Measurements from ENCODE around the gene IRS1. TPM values are rescaled to one million over a fixed set of nuclear protein-coding genes. Genes with fewer than 3 reads are reported as not detected.

The IRS1 gene
- polyA plus RNA-seq, 1 of the 3 experiments (the other 2 are of a cell fraction), result 16.5 TPM

DNA sequence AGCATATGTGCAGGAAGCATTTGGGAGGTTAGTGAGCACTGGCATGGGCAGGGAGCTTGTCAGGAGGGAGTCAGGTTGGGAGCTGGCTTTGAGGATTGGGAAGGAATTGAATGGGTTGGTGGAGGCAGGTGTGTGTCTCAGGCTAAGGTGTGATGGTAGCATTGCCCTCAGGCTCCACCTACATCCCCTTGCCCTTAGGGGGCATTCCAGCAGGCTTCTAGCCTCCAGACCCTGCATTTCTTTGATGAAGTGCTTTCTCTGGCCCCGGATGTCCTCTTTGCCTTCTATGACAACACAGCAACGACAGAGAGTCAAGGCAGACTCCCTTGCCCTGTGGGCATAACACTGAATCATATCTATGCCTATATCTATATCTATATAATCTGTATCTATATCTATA is 49.7 kb upstream of the IRS1 start:
- Histone ChIP-seq H4K20me1 (ENCODE audit: insufficient read depth) (no peaks in the 10 kb centered on the region), H3K27me3 (ENCODE audit: insufficient read depth) (no peaks in the 10 kb centered on the region), H3K9me3 (no peaks in the 10 kb centered on the region), H3K36me3 (replicated peaks in 1 of 2; ENCODE audit: control insufficient read depth in 1 of 2, insufficient read depth in 2 of 2, low read length in 1 of 2) (no peaks in the 10 kb centered on the region), H2AFZ (ENCODE audit: low read depth) (no peak overlapping the region), H3K9ac (no peak overlapping the region), H3K79me2 (ENCODE audit: insufficient read depth) (no peaks in the 10 kb centered on the region), H3K9me2 (no peaks in the 10 kb centered on the region), H3F3A (replicated peaks; ENCODE audit: insufficient read depth) (no peaks in the 10 kb centered on the region), H3K4me3 (ENCODE audit: low read depth in 2 of 2, low read length in 1 of 2) (no peak overlapping the region), H3K27ac (ENCODE audit: low read depth in 2 of 2, low read length in 1 of 2) (no peak overlapping the region), H3K4me1 (ENCODE audit: control insufficient read depth in 1 of 2, insufficient read depth in 2 of 2, low read depth in 1 of 2, low read length in 1 of 2) (peaks cover 0 to 7% of the 10 kb centered on the region in 2 experiments; a peak in 1 of 4 replicates), H3K4me2 (no peak overlapping the region)
- no peak for DNase-seq
- CTCF ChIA-PET, result interaction anchor here (0.8 kb wide), 1 partner anchor 14 kb away, joined by 3 read pairs; no protein-coding TSS in a partner anchor
- POLR2A ChIA-PET, result interaction anchor here (0.5 kb wide), 1 partner anchor 13 kb away, joined by 8 read pairs; no protein-coding TSS in a partner anchor
- TF ChIP-seq TCF12 (IDR thresholded peaks at IDR 0.05) (no peak), TAF1 (IDR thresholded peaks at IDR 0.05; ENCODE audit: borderline replicate concordance, low read depth, low read length) (no peak), FOXJ3 (CRISPR knock-in tag; IDR thresholded peaks at IDR 0.05) (no peak), ELF1 (IDR thresholded peaks at IDR 0.05) (no peak), RAD21 (IDR thresholded peaks at IDR 0.05; ENCODE audit: low read length) (no peak), EP300 (IDR thresholded peaks at IDR 0.05; ENCODE audit: borderline replicate concordance in 1 of 2, low read depth in 1 of 2, low read length in 1 of 2) (no peak), YY1 (IDR thresholded peaks at IDR 0.05; ENCODE audit: low read depth) (no peak), TEAD4 (IDR thresholded peaks at IDR 0.05; ENCODE audit: borderline replicate concordance, insufficient read depth) (no peak), GABPA (IDR thresholded peaks at IDR 0.05; ENCODE audit: low read depth) (no peak), EZH2phosphoT487 (IDR thresholded peaks at IDR 0.05; ENCODE audit: borderline replicate concordance, low read depth) (no peak), NRF1 (IDR thresholded peaks at IDR 0.05; ENCODE audit: low read depth, low read length) (no peak), FOXM1 (IDR thresholded peaks at IDR 0.05; ENCODE audit: low read depth) (no peak), NFIC (IDR thresholded peaks at IDR 0.05; ENCODE audit: borderline replicate concordance) (no peak), MEF2A (IDR thresholded peaks at IDR 0.05; ENCODE audit: borderline replicate concordance, low read depth) (no peak)
- TF ChIP-seq, protein P1, sequence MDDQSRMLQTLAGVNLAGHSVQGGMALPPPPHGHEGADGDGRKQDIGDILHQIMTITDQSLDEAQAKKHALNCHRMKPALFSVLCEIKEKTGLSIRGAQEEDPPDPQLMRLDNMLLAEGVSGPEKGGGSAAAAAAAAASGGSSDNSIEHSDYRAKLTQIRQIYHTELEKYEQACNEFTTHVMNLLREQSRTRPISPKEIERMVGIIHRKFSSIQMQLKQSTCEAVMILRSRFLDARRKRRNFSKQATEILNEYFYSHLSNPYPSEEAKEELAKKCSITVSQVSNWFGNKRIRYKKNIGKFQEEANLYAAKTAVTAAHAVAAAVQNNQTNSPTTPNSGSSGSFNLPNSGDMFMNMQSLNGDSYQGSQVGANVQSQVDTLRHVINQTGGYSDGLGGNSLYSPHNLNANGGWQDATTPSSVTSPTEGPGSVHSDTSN (IDR thresholded peaks at IDR 0.05), result no peak
- TF ChIP-seq, protein P2, sequence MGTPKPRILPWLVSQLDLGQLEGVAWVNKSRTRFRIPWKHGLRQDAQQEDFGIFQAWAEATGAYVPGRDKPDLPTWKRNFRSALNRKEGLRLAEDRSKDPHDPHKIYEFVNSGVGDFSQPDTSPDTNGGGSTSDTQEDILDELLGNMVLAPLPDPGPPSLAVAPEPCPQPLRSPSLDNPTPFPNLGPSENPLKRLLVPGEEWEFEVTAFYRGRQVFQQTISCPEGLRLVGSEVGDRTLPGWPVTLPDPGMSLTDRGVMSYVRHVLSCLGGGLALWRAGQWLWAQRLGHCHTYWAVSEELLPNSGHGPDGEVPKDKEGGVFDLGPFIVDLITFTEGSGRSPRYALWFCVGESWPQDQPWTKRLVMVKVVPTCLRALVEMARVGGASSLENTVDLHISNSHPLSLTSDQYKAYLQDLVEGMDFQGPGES (IDR thresholded peaks at IDR 0.05; ENCODE audit: low read depth, low read length), result no peak
- TF ChIP-seq, protein P3, sequence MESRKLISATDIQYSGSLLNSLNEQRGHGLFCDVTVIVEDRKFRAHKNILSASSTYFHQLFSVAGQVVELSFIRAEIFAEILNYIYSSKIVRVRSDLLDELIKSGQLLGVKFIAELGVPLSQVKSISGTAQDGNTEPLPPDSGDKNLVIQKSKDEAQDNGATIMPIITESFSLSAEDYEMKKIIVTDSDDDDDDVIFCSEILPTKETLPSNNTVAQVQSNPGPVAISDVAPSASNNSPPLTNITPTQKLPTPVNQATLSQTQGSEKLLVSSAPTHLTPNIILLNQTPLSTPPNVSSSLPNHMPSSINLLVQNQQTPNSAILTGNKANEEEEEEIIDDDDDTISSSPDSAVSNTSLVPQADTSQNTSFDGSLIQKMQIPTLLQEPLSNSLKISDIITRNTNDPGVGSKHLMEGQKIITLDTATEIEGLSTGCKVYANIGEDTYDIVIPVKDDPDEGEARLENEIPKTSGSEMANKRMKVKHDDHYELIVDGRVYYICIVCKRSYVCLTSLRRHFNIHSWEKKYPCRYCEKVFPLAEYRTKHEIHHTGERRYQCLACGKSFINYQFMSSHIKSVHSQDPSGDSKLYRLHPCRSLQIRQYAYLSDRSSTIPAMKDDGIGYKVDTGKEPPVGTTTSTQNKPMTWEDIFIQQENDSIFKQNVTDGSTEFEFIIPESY (IDR thresholded peaks at IDR 0.05; ENCODE audit: borderline replicate concordance, low read depth), result no peak
- WGBS (ENCODE audit: low lambda C conversion rate), result 85% methylated on average over 2 of the region's 2 CpGs
